ENCODE data around the gene HSPA9. TPM values are rescaled to one million over a fixed set of nuclear protein-coding genes. Genes with fewer than 3 reads are reported as not detected.

The HSPA9 gene
- total and polyA plus RNA-seq, 10 of the 15 experiments (the other 5 are each of a cell fraction or from before 2014, with no cell fraction given): 145 to 455 (median 343) TPM

DNA sequence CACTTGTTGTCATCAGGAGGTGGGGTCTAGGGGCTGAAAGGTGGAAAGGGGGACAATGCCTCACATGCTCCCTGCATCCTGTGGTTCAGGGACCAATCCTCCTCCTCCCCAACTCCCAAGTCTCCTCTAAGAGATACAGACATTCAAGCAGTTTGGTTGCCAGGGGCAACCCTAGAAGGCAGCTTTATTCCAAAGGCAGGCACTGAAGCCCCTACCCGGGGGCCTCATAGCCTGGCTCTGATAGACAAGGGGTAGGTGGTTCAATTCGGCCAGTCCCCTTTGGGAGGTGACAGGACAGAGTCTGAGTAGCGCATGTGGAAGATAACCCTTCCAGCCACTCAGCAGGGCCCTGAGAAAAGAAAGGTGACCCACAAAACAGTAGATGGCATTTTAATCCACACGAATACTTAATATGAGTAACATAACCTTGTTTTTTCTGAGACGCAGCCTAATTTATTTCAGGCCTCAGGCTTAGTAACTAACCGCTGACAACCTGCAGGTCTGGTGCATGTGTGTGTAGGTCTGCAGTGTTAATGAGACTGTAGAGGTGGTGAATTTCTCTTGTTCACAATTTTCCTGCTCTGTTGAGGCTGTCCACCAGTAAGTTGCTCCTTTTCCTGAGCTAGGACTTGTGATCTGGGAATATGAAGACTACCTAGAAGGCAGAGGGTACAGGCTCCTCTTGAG lies 31.3 kb upstream of the HSPA9 start:
- DNase-seq (ENCODE audit: low read depth, low spot score) (no peak), ATAC-seq (no peak), FAIRE-seq (no peak)
- no peak overlapping the region for H2AFZ ChIP-seq (ENCODE audit: control insufficient read depth, low read depth, low read length)
- no peaks in the 10 kb centered on the region for H3K9me3 ChIP-seq (replicated peaks; ENCODE audit: control insufficient read depth, insufficient read depth, low read length)
- RAD21 ChIA-PET (ENCODE audit: unreplicated experiment): interaction anchor here (0.6 kb wide), 1 partner anchor 27 kb away, joined by 4 read pairs; no protein-coding TSS in a partner anchor
- WGBS (ENCODE audit: insufficient coverage, insufficient replicate concordance, low lambda C conversion rate, missing lambda C conversion rate): 69% methylated on average over 6 of the region's 6 CpGs
- intact Hi-C loops (cut with micrococcal nuclease; ENCODE audit: unreplicated experiment): no loop called here
- in situ Hi-C loops (cut with MboI): no loop called here
- H3K4me3 ChIP-seq: no peak overlapping the region
- CTCF ChIA-PET: no interaction called here
- no peak overlapping the region for H3K9ac ChIP-seq (ENCODE audit: control insufficient read depth, insufficient read depth, low read length)
- H3K79me2 ChIP-seq (ENCODE audit: control insufficient read depth, insufficient read depth, low read length): no peaks in the 10 kb centered on the region
- POLR2A ChIA-PET: no interaction called here
- SMC1A ChIA-PET (ENCODE audit: uncharacterized antibody, unreplicated experiment): interaction anchor here (1.2 to 1.3 kb wide), 2 partner anchors 16 to 27 kb away, joined by 4 to 6 read pairs; no protein-coding TSS in a partner anchor
- H3K4me2 ChIP-seq (ENCODE audit: control insufficient read depth, insufficient read depth): no peak overlapping the region
- H3K36me3 ChIP-seq (ENCODE audit: control insufficient read depth in 2 of 2, insufficient read depth in 2 of 2, low read length in 1 of 2): no peaks in the 10 kb centered on the region
- no peaks in the 10 kb centered on the region for H3K27me3 ChIP-seq (replicated peaks in 1 of 2; ENCODE audit: control insufficient read depth in 2 of 2, insufficient read depth in 2 of 2, low read length in 1 of 2)
- H3K27ac ChIP-seq (ENCODE audit: control insufficient read depth, insufficient read depth): no peak overlapping the region
- H4K20me1 ChIP-seq (ENCODE audit: control insufficient read depth, insufficient read depth): no peaks in the 10 kb centered on the region; the same call in 1 of the 2 replicates
- H3K4me1 ChIP-seq (ENCODE audit: control insufficient read depth, insufficient read depth, low read length): peaks cover 39% of the 10 kb centered on the region
- no TSS peak for BruUV-seq (replicated peaks)
- TF ChIP-seq CBFB (IDR thresholded peaks at IDR 0.05; ENCODE audit: low read depth) (no peak), ZNF217 (IDR thresholded peaks at IDR 0.05) (no peak), TBL1XR1 (IDR thresholded peaks at IDR 0.05; ENCODE audit: low read depth, low read length) (no peak), POLR2A (IDR thresholded peaks at IDR 0.05; ENCODE audit: low read depth, low read length) (no peak), BRCA1 (IDR thresholded peaks at IDR 0.05; ENCODE audit: low read depth, low read length) (no peak)
- TF ChIP-seq, protein P1, sequence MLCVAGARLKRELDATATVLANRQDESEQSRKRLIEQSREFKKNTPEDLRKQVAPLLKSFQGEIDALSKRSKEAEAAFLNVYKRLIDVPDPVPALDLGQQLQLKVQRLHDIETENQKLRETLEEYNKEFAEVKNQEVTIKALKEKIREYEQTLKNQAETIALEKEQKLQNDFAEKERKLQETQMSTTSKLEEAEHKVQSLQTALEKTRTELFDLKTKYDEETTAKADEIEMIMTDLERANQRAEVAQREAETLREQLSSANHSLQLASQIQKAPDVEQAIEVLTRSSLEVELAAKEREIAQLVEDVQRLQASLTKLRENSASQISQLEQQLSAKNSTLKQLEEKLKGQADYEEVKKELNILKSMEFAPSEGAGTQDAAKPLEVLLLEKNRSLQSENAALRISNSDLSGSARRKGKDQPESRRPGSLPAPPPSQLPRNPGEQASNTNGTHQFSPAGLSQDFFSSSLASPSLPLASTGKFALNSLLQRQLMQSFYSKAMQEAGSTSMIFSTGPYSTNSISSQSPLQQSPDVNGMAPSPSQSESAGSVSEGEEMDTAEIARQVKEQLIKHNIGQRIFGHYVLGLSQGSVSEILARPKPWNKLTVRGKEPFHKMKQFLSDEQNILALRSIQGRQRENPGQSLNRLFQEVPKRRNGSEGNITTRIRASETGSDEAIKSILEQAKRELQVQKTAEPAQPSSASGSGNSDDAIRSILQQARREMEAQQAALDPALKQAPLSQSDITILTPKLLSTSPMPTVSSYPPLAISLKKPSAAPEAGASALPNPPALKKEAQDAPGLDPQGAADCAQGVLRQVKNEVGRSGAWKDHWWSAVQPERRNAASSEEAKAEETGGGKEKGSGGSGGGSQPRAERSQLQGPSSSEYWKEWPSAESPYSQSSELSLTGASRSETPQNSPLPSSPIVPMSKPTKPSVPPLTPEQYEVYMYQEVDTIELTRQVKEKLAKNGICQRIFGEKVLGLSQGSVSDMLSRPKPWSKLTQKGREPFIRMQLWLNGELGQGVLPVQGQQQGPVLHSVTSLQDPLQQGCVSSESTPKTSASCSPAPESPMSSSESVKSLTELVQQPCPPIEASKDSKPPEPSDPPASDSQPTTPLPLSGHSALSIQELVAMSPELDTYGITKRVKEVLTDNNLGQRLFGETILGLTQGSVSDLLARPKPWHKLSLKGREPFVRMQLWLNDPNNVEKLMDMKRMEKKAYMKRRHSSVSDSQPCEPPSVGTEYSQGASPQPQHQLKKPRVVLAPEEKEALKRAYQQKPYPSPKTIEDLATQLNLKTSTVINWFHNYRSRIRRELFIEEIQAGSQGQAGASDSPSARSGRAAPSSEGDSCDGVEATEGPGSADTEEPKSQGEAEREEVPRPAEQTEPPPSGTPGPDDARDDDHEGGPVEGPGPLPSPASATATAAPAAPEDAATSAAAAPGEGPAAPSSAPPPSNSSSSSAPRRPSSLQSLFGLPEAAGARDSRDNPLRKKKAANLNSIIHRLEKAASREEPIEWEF (IDR thresholded peaks at IDR 0.05; ENCODE audit: insufficient replicate concordance, low read depth, low read length): no peak
- TF ChIP-seq, protein P2, sequence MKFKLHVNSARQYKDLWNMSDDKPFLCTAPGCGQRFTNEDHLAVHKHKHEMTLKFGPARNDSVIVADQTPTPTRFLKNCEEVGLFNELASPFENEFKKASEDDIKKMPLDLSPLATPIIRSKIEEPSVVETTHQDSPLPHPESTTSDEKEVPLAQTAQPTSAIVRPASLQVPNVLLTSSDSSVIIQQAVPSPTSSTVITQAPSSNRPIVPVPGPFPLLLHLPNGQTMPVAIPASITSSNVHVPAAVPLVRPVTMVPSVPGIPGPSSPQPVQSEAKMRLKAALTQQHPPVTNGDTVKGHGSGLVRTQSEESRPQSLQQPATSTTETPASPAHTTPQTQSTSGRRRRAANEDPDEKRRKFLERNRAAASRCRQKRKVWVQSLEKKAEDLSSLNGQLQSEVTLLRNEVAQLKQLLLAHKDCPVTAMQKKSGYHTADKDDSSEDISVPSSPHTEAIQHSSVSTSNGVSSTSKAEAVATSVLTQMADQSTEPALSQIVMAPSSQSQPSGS (IDR thresholded peaks at IDR 0.05; ENCODE audit: low read length): no peak
- TF ChIP-seq, protein P3, sequence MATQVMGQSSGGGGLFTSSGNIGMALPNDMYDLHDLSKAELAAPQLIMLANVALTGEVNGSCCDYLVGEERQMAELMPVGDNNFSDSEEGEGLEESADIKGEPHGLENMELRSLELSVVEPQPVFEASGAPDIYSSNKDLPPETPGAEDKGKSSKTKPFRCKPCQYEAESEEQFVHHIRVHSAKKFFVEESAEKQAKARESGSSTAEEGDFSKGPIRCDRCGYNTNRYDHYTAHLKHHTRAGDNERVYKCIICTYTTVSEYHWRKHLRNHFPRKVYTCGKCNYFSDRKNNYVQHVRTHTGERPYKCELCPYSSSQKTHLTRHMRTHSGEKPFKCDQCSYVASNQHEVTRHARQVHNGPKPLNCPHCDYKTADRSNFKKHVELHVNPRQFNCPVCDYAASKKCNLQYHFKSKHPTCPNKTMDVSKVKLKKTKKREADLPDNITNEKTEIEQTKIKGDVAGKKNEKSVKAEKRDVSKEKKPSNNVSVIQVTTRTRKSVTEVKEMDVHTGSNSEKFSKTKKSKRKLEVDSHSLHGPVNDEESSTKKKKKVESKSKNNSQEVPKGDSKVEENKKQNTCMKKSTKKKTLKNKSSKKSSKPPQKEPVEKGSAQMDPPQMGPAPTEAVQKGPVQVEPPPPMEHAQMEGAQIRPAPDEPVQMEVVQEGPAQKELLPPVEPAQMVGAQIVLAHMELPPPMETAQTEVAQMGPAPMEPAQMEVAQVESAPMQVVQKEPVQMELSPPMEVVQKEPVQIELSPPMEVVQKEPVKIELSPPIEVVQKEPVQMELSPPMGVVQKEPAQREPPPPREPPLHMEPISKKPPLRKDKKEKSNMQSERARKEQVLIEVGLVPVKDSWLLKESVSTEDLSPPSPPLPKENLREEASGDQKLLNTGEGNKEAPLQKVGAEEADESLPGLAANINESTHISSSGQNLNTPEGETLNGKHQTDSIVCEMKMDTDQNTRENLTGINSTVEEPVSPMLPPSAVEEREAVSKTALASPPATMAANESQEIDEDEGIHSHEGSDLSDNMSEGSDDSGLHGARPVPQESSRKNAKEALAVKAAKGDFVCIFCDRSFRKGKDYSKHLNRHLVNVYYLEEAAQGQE (IDR thresholded peaks at IDR 0.05; ENCODE audit: low read depth, low read length): no peak
- TF ChIP-seq, protein P4, sequence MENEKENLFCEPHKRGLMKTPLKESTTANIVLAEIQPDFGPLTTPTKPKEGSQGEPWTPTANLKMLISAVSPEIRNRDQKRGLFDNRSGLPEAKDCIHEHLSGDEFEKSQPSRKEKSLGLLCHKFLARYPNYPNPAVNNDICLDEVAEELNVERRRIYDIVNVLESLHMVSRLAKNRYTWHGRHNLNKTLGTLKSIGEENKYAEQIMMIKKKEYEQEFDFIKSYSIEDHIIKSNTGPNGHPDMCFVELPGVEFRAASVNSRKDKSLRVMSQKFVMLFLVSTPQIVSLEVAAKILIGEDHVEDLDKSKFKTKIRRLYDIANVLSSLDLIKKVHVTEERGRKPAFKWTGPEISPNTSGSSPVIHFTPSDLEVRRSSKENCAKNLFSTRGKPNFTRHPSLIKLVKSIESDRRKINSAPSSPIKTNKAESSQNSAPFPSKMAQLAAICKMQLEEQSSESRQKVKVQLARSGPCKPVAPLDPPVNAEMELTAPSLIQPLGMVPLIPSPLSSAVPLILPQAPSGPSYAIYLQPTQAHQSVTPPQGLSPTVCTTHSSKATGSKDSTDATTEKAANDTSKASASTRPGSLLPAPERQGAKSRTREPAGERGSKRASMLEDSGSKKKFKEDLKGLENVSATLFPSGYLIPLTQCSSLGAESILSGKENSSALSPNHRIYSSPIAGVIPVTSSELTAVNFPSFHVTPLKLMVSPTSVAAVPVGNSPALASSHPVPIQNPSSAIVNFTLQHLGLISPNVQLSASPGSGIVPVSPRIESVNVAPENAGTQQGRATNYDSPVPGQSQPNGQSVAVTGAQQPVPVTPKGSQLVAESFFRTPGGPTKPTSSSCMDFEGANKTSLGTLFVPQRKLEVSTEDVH (IDR thresholded peaks at IDR 0.05; ENCODE audit: low read depth, partially characterized antibody): no peak
